ENCODE measurements around the gene ATP1B3. TPM values are rescaled to one million over a fixed set of nuclear protein-coding genes. Genes with fewer than 3 reads are reported as not detected.

ATP1B3 gene
- total and polyA plus RNA-seq, 10 of the 15 experiments (the other 5 are each of a cell fraction or from before 2014, with no cell fraction given): 41.4 to 200 (median 94.0) TPM

GRCh38 chr3:141913150-141913811 lies 36.8 kb downstream of the ATP1B3 start:
- FAIRE-seq (peak; percentile 89), ATAC-seq (peak; percentile 89), DNase-seq (ENCODE audit: low read depth, low spot score) (peak; percentile 19)
- no peaks in the 10 kb centered on the region for H3K79me2 ChIP-seq (ENCODE audit: control insufficient read depth, insufficient read depth, low read length)
- in situ Hi-C loops (cut with MboI) (no loop called here), intact Hi-C loops (cut with micrococcal nuclease; ENCODE audit: unreplicated experiment) (loop anchor here (1.0 to 10.0 kb wide), 2 partner anchors 175 to 338 kb away; partner anchors contain the start of gene RNF7)
- WGBS (ENCODE audit: insufficient coverage, insufficient replicate concordance, low lambda C conversion rate, missing lambda C conversion rate): 84% methylated on average over 1 of the region's 1 CpG
- CTCF ChIA-PET: interaction anchor here (0.5 to 2.7 kb wide), 26 partner anchors 8 to 479 kb away, joined by 3 to 15 read pairs (median 4); partner anchors contain the start of genes ATP1B3 and RNF7
- TF ChIP-seq CBX5 (IDR thresholded peaks at IDR 0.05; ENCODE audit: low read depth) (peak; percentile 92; the same call in 1 of the 2 replicates), BMI1 (IDR thresholded peaks at IDR 0.05; ENCODE audit: borderline replicate concordance) (no peak), MXI1 (IDR thresholded peaks at IDR 0.05; ENCODE audit: low read depth, low read length) (no peak), SMC3 (IDR thresholded peaks at IDR 0.05; ENCODE audit: borderline replicate concordance, low read length) (peak; percentile 52; the same call in 1 of the 2 replicates), CBFB (IDR thresholded peaks at IDR 0.05; ENCODE audit: low read depth) (no peak), RUNX3 (IDR thresholded peaks at IDR 0.05; ENCODE audit: low read length) (0 out of 2 replicates have a peak, but pooled peaks have one; percentile 31), ATF2 (IDR thresholded peaks at IDR 0.05; ENCODE audit: low read length) (0 out of 2 replicates have a peak, but pooled peaks have one; percentile 15), CTCF (IDR thresholded peaks at IDR 0.05 in 2 of 3, conservative IDR thresholded peaks at IDR 0.05 in 1 of 3; ENCODE audit: control insufficient read depth in 2 of 3, extremely low read depth in 1 of 3, insufficient read depth in 1 of 3, low read depth in 3 of 3, low read length in 3 of 3) (peak; percentile 60 to 74 (median 62)), RAD21 (IDR thresholded peaks at IDR 0.05; ENCODE audit: insufficient read depth, low read depth, low read length) (peak; percentile 78)
- no peaks in the 10 kb centered on the region for H3K4me1 ChIP-seq (ENCODE audit: control insufficient read depth, insufficient read depth, low read length)
- H4K20me1 ChIP-seq (ENCODE audit: control insufficient read depth, insufficient read depth): no peaks in the 10 kb centered on the region
- H2AFZ ChIP-seq (ENCODE audit: control insufficient read depth, low read depth, low read length): no peak overlapping the region
- BruUV-seq (replicated peaks): no TSS peak
- POLR2A ChIA-PET: interaction anchor here (0.8 kb wide), 1 partner anchor 9 kb away, joined by 3 read pairs; no protein-coding TSS in a partner anchor
- H3K9ac ChIP-seq (ENCODE audit: control insufficient read depth, insufficient read depth, low read length): no peak overlapping the region
- H3K27me3 ChIP-seq (replicated peaks in 1 of 2; ENCODE audit: control insufficient read depth in 2 of 2, insufficient read depth in 2 of 2, low read length in 1 of 2): no peaks in the 10 kb centered on the region
- H3K4me2 ChIP-seq (ENCODE audit: control insufficient read depth, insufficient read depth): no peak overlapping the region
- peaks cover 5 to 19% of the 10 kb centered on the region in 2 experiments for H3K36me3 ChIP-seq (ENCODE audit: control insufficient read depth in 2 of 2, insufficient read depth in 2 of 2, low read length in 1 of 2)
- H3K27ac ChIP-seq (ENCODE audit: control insufficient read depth, insufficient read depth): no peak overlapping the region
- SMC1A ChIA-PET (ENCODE audit: uncharacterized antibody, unreplicated experiment): interaction anchor here (1.0 to 1.7 kb wide), 8 partner anchors 35 to 366 kb away, joined by 3 to 7 read pairs (median 3); partner anchors contain the start of gene RNF7
- no peaks in the 10 kb centered on the region; the same call in 2 of the 3 replicates for H3K9me3 ChIP-seq (replicated peaks; ENCODE audit: control insufficient read depth, insufficient read depth, low read length)
- RAD21 ChIA-PET (ENCODE audit: unreplicated experiment): interaction anchor here (0.7 to 1.8 kb wide), 6 partner anchors 10 to 178 kb away, joined by 3 to 8 read pairs (median 4); partner anchors contain the start of gene RNF7
- no peak overlapping the region for H3K4me3 ChIP-seq

Measured in GM12878 (cell line).